ENCODE results near the gene RPAIN.

The RPAIN gene

GRCh38 chr17:5467416-5467815 is 47.4 kb downstream of the RPAIN start:
- no peak for TF ChIP-seq CTCF (IDR thresholded peaks at IDR 0.05; ENCODE audit: low read depth, low read length)
- H3K4me3 ChIP-seq (ENCODE audit: low read depth, low read length), result peak overlapping the region; percentile 80

GRCh38 chr17:5468075-5468473 is 48.1 kb downstream of the RPAIN start:
- peak overlapping the region; percentile 80 for H3K4me3 ChIP-seq (ENCODE audit: low read depth, low read length)
- TF ChIP-seq CTCF (IDR thresholded peaks at IDR 0.05; ENCODE audit: low read depth, low read length), result no peak

DNA sequence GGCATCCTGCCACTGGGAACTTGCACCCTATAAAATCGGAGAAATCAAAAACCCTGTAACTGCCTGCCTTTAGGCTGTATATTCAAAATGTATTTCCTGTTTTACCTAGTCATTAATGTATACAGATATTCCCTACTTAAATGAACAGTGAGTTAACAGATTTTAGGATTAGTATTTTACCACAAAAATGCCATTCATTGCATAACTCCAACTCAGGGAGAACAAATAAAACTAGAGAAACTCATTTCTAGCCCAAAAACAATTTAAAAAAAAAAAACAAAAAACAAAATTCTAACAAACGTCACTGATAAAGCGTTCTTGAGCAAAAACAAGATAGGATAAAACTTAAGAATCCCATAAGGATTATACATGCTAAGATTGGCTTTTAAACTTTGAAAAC is 52.5 kb downstream of the RPAIN start:
- no peak overlapping the region for H3K4me3 ChIP-seq (ENCODE audit: low read depth, low read length)
- TF ChIP-seq CTCF (IDR thresholded peaks at IDR 0.05; ENCODE audit: low read depth, low read length), result no peak

DNA sequence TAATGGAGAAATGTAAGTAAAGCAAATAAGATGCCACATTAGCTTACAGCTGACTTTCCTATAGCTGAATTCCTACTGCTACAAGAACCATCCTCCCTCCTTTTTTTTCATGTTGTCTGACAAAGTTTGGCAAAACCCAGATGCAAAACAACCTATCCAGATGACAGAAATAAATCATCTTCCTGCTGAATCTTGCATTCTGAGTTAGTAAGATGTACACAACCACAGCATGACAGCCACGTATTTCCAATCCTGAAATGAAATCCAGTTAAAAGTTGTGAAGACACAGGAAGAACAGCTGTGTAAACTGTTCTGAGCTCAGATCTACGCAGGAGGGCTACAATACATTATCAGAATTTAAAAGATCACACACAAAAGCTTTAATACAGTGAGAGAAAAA is 53.9 kb downstream of the RPAIN start:
- H3K4me3 ChIP-seq (ENCODE audit: low read depth, low read length), result no peak overlapping the region
- no peak for TF ChIP-seq CTCF (IDR thresholded peaks at IDR 0.05; ENCODE audit: low read depth, low read length)

DNA sequence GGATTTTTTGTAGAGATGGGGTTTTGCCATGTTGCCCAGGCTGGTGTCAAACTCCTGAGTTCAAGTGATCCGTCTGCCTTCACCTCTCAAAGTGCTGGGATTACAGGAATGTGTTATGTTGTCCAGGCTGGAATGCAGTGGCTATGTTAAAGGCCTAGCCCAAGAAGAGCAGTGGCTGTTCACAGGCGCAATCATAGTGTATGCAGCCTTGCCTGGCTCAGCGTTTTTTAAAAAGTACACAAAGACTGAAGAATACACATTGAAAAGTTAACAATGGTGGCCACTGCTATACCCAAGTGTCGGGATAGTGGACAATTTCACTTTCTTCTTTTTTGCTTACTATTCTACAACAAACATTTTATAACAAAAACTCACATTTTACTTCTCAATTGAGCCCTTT is 59.0 kb downstream of the RPAIN start:
- no peak for TF ChIP-seq CTCF (IDR thresholded peaks at IDR 0.05; ENCODE audit: low read depth, low read length)
- no peak overlapping the region for H3K4me3 ChIP-seq (ENCODE audit: low read depth, low read length)

- no peak overlapping the region for H3K4me3 ChIP-seq (ENCODE audit: low read depth, low read length)
- no peak for TF ChIP-seq CTCF (IDR thresholded peaks at IDR 0.05; ENCODE audit: low read depth, low read length)
Observed at GRCh38 chr17:5480962-5481361, 61.0 kb downstream of the RPAIN start.

DNA sequence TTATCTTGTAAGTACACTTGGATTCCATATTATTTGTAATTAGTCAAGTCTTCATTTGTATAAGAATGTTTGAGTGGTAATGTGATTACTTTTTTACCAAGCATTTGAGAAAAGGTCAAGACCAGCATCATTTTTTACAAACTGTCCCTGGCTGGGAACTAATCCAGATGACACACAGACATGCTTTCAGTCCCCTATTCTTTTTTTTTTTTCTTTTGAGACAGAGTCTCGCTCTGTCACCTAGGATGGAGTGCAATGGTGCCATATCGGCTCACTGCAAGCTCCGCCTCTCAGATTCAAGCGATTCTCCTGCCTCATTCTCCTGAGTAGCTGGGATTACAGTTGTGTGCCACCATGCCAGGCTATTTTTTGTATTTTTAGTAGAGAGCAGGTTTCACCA is 61.5 kb downstream of the RPAIN start:
- H3K4me3 ChIP-seq (ENCODE audit: low read depth, low read length), result no peak overlapping the region
- TF ChIP-seq CTCF (IDR thresholded peaks at IDR 0.05; ENCODE audit: low read depth, low read length), result no peak
